ENCODE measurements around the gene MORC2. TPM values are rescaled to one million over a fixed set of nuclear protein-coding genes. Genes with fewer than 3 reads are reported as not detected.

Gene MORC2
- total and polyA plus RNA-seq, 2 of the 13 experiments (the other 11 are each of a cell fraction or from before 2014, with no cell fraction given) = 11.9 to 18.3 TPM

DNA sequence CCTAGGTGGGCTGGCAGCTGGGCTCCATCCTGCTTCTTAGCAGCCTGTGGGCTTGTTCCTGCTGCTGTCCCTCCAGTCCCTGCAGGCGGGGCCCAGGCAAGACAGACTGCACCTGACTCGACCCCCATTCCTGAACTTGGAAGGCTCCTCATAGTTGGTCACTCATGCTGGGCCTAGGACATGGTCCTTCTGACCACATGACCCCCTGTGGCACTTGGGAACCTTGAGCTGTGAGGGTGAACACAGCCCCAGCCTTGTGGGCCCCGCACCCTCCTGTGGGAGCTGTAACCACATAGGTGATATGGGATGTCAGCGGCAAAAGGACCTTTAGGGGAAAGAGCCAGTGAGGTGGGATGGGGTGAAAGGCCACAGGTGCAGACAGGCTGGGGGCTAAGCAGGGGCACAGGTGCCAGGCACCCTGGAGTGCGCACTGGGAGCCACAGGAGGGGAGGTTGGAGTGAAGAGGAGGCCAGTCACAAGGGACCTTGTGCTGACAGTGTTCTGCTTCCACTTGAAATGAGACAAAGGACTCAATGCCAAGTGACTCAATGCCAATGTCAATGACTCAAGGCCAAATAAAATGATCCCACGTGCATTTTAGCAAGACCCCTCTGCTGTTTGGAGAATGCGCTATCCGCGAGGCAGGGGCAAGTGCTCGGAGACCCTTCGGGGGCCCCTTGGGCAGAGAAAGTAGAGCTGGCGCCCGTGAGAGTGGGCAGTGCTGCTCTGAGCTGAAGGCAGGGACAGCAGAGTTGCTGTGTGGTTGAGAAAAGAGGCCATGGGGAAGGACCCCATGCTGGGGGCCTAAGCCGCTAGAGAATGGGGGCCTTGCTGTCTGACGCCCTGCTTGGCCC lies 90.7 kb downstream of the MORC2 start:
- Histone ChIP-seq H3K27me3 (ENCODE audit: control insufficient read depth in 1 of 2, insufficient read depth in 2 of 2, low read length in 2 of 2) (peaks cover 3 to 23% of the 10 kb centered on the region in 2 experiments; a peak in 3 of 5 replicates), H3K79me2 (ENCODE audit: insufficient read depth, low read length) (no peaks in the 10 kb centered on the region), H2AFZ (ENCODE audit: low read length) (no peak overlapping the region), H3K27ac (ENCODE audit: extremely low read length, insufficient read depth, low read length) (no peak overlapping the region), H3K4me3 (replicated peaks in 1 of 3; ENCODE audit: insufficient read depth in 1 of 3, low read depth in 2 of 3, low read length in 3 of 3) (no peak overlapping the region), H3K4me2 (ENCODE audit: low read depth, low read length) (no peak overlapping the region), H4K20me1 (ENCODE audit: insufficient read depth, low read length) (no peaks in the 10 kb centered on the region), H3K9me3 (ENCODE audit: low read length) (no peaks in the 10 kb centered on the region), H3K9ac (ENCODE audit: insufficient read depth, low read depth, low read length) (no peak overlapping the region), H3K4me1 (ENCODE audit: insufficient read depth, low read length) (peaks cover 50% of the 10 kb centered on the region), H3K36me3 (replicated peaks in 1 of 2; ENCODE audit: control insufficient read depth in 1 of 2, insufficient read depth in 2 of 2, low read length in 2 of 2) (no peaks in the 10 kb centered on the region)
- WGBS (ENCODE audit: low lambda C conversion rate) = 69% methylated on average over 14 of the region's 15 CpGs
- no peak for ATAC-seq
- TF ChIP-seq ZNF737 (CRISPR knock-in tag; IDR thresholded peaks at IDR 0.05; ENCODE audit: borderline replicate concordance) = no peak
- TF ChIP-seq ZNF101 (CRISPR knock-in tag; IDR thresholded peaks at IDR 0.05; ENCODE audit: borderline replicate concordance, low read depth) = no peak
- no peak for TF ChIP-seq ZMYM4 (CRISPR knock-in tag; IDR thresholded peaks at IDR 0.05)
- no peak for FAIRE-seq
- intact Hi-C loops (cut with micrococcal nuclease; ENCODE audit: unreplicated experiment) = no loop called here
- POLR2A ChIA-PET = no interaction called here
- no TSS peak for BruUV-seq (replicated peaks)
- CTCF ChIA-PET (ENCODE audit: low intra/inter-chr PET ratio, low total read pairs) = no interaction called here
- in situ Hi-C loops (cut with HindIII; ENCODE audit: extremely low pct_ligation_motif_present, low pct_unique_long_range_greater_than_20kb) = no loop called here
- no peak for DNase-seq (ENCODE audit: low spot score)

DNA sequence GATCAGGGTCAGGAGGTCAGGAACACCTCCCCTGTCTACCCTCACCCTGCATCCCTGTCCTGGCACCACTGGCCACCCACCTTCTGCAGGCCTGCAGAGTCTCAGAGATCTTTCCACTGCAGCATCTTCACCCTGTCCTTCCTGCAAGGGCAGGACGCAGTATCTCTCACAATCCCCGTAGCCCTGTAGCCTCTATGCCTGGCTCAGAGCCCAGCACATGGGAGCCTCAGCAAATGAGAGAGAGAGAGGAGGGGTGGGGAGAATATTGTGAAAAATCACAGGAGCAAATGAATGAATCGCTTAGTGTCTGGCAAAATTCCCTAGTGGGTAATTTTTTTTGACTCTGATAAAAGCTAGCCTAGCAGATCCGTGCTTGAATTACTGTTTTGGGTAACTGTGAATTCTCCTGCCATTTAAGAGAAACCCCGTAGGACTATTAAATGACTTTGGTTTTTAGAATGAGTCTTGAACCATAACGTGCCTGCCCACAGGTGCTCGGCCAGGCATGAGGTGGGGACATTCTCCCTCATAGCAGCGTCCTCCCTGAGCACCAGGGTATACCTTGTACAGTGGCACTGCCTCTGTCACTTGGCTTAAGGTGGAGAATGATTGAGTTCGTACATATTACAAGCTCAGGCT lies 91.5 kb downstream of the MORC2 start:
- CTCF ChIA-PET (ENCODE audit: low intra/inter-chr PET ratio, low total read pairs) = no interaction called here
- DNase-seq (ENCODE audit: low spot score) = no peak
- no TSS peak for BruUV-seq (replicated peaks)
- Histone ChIP-seq H3K79me2 (ENCODE audit: insufficient read depth, low read length) (no peaks in the 10 kb centered on the region), H3K9me3 (ENCODE audit: low read length) (no peaks in the 10 kb centered on the region), H2AFZ (ENCODE audit: low read length) (no peak overlapping the region), H4K20me1 (ENCODE audit: insufficient read depth, low read length) (no peaks in the 10 kb centered on the region), H3K27ac (ENCODE audit: extremely low read length, insufficient read depth, low read length) (no peak overlapping the region), H3K9ac (ENCODE audit: insufficient read depth, low read depth, low read length) (no peak overlapping the region), H3K27me3 (ENCODE audit: control insufficient read depth in 1 of 2, insufficient read depth in 2 of 2, low read length in 2 of 2) (peaks cover 3 to 29% of the 10 kb centered on the region in 2 experiments; a peak in 4 of 5 replicates), H3K4me2 (ENCODE audit: low read depth, low read length) (no peak overlapping the region), H3K4me3 (replicated peaks in 1 of 3; ENCODE audit: insufficient read depth in 1 of 3, low read depth in 2 of 3, low read length in 3 of 3) (no peak overlapping the region), H3K36me3 (replicated peaks in 1 of 2; ENCODE audit: control insufficient read depth in 1 of 2, insufficient read depth in 2 of 2, low read length in 2 of 2) (no peaks in the 10 kb centered on the region), H3K4me1 (ENCODE audit: insufficient read depth, low read length) (peaks cover 41% of the 10 kb centered on the region)
- no peak for FAIRE-seq
- ATAC-seq = no peak
- POLR2A ChIA-PET = no interaction called here
- 29% methylated on average over 9 of the region's 9 CpGs for WGBS (ENCODE audit: low lambda C conversion rate)
- intact Hi-C loops (cut with micrococcal nuclease; ENCODE audit: unreplicated experiment) (no loop called here), in situ Hi-C loops (cut with HindIII; ENCODE audit: extremely low pct_ligation_motif_present, low pct_unique_long_range_greater_than_20kb) (no loop called here)
- TF ChIP-seq ZBTB8A (CRISPR knock-in tag; IDR thresholded peaks at IDR 0.05; ENCODE audit: borderline replicate concordance, low read depth) = no peak
- TF ChIP-seq FOXP1 (IDR thresholded peaks at IDR 0.05) = no peak
- TF ChIP-seq FOXP1 (CRISPR knock-in tag; IDR thresholded peaks at IDR 0.05) = no peak
- TF ChIP-seq TOE1 (CRISPR knock-in tag; IDR thresholded peaks at IDR 0.05) = no peak
- TF ChIP-seq PAX8 (CRISPR knock-in tag; IDR thresholded peaks at IDR 0.05; ENCODE audit: borderline replicate concordance) = no peak
- TF ChIP-seq, protein P1, sequence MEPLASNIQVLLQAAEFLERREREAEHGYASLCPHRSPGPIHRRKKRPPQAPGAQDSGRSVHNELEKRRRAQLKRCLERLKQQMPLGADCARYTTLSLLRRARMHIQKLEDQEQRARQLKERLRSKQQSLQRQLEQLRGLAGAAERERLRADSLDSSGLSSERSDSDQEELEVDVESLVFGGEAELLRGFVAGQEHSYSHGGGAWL (CRISPR knock-in tag; IDR thresholded peaks at IDR 0.05) = no peak
- TF ChIP-seq, protein P2, sequence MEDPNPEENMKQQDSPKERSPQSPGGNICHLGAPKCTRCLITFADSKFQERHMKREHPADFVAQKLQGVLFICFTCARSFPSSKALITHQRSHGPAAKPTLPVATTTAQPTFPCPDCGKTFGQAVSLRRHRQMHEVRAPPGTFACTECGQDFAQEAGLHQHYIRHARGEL (CRISPR knock-in tag; IDR thresholded peaks at IDR 0.05) = no peak
- no peak for TF ChIP-seq ZNF557 (CRISPR knock-in tag; IDR thresholded peaks at IDR 0.05)
- no peak for TF ChIP-seq ZNF790 (CRISPR knock-in tag; IDR thresholded peaks at IDR 0.05; ENCODE audit: borderline replicate concordance)
- TF ChIP-seq SP1 (IDR thresholded peaks at IDR 0.05) = no peak
- no peak for TF ChIP-seq SP1 (CRISPR knock-in tag; IDR thresholded peaks at IDR 0.05)
- no peak for TF ChIP-seq CREM (IDR thresholded peaks at IDR 0.05)
- TF ChIP-seq CREM (CRISPR knock-in tag; IDR thresholded peaks at IDR 0.05) = no peak
- no peak for TF ChIP-seq RBFOX2 (IDR thresholded peaks at IDR 0.05; ENCODE audit: low read depth, low read length)
- no peak for TF ChIP-seq DNMT1 (CRISPR knock-in tag; IDR thresholded peaks at IDR 0.05)
- no peak for TF ChIP-seq ATRX (CRISPR knock-in tag; IDR thresholded peaks at IDR 0.05; ENCODE audit: borderline replicate concordance)
- TF ChIP-seq EZH2 (conservative IDR thresholded peaks at IDR 0.05; ENCODE audit: low read depth, low read length) = no peak
- TF ChIP-seq ATAD3A (CRISPR knock-in tag; IDR thresholded peaks at IDR 0.05) = no peak

Data from HepG2 (cell line).